GM19239 (cell line): Measurements from ENCODE around the gene CHRNA4.

ENCODE experiments used
- DNase-seq: peaks from one replicate; pipeline ENCODE4 v3.0.0; 2011; ENCODE audit warnings: low spot score; ENCODE audit not compliant: insufficient read length
- FAIRE-seq: peaks from 2 replicates; lab custom pipeline; 2011; peaks lifted over from hg19 to GRCh38; lab: Jason Lieb, UNC

Gene CHRNA4

GRCh38 chr20:63398744-63399514 lies 37.8 kb upstream of the CHRNA4 start:
- no peak for DNase-seq
- FAIRE-seq = no peak

DNA sequence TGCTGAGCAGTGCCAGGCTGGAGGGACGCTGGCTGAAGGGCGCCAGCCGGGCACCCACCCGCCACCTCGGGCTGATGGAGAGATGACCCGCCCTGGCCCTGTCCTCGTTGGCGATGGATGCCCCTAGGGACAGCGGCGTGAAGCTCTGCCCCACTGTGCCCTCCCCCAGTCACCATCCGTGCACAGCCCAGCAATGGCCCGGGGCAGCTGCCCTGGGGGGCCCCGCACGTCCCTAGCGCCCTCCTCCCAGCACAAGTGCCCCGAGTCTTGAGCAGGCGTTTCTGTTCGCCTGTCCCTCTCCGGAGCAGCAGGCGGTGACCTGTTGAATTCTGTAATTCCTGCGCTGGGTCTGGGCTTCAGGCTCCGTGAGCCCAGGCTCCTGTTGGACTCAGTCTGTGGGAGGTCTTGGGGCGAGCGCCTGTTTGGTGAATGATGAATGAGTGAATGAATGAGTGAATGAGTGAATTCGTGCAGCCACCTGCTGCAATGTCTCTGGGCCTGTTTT lies 36.8 kb upstream of the CHRNA4 start:
- DNase-seq (no peak), FAIRE-seq (no peak)

GRCh38 chr20:63397155-63397843 lies 36.1 kb upstream of the CHRNA4 start:
- DNase-seq (no peak), FAIRE-seq (no peak)

DNA sequence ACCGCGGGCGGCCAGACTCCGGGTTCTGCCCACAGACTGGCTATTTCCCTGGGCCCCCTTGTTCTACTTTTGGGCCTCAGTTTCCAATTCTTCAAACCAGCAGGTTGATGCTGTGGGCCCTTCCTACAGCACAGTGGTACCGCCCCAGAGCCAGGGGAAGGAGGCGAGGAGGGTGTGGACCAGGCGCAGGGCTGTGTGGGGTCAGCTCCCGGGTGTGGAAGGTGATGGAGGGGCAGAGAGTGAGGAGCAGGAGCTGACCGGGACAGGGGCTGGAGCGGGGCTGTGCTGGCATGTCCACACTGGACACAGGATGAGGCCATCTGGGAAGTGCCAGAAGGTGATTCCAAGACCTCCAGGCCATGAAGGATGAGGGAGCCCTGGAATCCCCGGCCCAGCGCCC lies 35.2 kb upstream of the CHRNA4 start:
- DNase-seq (no peak), FAIRE-seq (no peak)

GRCh38 chr20:63395723-63396122 lies 34.6 kb upstream of the CHRNA4 start:
- DNase-seq (no peak), FAIRE-seq (no peak)

GRCh38 chr20:63394920-63395455 lies 33.8 kb upstream of the CHRNA4 start:
- DNase-seq (no peak), FAIRE-seq (no peak)

- FAIRE-seq (no peak), DNase-seq (no peak)
These were observed 33.1 kb upstream of the CHRNA4 start for GRCh38 chr20:63394069-63394919.

DNA sequence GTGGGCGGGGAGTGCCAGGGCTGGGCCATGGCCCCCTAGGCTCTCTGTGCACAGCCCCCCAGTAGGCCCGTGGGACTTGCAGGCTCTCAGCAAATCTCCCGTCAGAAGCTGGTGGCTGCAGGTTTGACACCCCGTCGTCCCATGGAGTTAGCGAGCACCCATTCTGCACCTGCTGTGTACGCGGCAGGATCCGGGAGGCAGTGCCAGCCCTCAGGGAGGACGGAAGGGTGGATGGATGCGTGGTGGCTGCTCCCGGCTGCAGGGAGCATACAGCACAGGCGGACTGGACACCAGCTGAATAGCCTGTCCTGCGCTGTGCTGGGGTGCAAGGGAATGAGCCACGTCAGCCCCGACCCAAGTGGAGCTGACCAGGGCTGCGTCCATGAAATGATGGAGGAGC lies 32.4 kb upstream of the CHRNA4 start:
- no peak for FAIRE-seq
- no peak for DNase-seq

DNA sequence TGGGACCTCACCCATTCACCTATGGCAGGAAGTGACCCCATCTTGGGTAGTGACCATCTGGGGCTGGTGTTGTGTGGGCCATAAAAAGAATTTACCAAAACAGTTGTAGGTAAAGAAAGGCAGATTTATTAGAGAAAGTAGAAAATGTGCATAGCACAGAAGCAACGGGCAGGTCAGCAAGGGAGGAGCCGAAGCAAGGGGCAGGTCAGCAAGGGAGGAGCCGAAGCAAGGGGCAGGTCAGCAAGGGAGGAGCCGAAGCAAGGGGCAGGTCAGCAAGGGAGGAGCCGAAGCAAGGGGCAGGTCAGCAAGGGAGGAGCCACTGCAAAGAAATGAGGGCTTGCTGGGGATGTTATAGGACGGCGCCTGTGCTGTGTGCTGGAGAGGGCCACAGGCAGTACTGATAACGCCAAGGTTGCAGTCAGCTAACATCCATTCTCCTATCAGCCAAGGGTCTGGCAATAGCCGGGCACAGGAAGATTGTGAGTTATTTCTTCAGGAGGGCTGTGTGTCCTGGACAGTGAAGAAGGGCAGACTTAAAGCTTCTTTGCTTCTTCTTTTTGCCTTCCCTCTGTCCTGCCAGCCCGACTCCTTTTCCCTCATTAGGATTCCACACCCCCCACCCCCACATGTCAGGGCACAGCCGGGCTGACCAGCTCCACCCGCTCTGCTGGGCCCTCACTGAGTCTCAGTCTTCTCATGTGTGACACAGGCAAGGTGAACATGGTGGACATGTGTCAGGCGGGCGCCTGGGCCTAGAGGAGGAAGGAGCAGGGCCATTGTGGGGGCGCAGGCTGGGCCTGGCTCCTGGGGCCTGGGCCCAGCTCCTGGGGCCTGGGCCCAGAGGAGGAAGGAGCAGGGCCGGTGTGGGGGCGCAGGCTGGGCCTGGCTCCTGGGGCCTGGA lies 31.6 kb upstream of the CHRNA4 start:
- FAIRE-seq = no peak
- no peak for DNase-seq

DNA sequence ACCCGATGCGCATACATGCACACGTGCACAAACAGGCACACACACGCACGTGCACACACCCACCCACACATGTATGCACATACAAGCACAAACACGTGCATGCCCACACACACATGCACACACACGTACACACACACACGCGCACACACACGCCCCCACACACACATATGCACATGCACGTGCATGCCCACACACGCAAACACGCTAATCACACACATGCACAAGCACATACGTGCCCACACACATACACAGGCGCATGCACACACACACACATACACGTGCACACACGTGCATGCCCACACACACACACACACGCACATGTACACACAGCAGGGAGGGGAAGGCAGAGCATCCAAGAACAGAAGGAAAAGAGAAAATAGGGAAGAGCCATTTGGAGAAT lies 26.8 kb upstream of the CHRNA4 start:
- DNase-seq (no peak), FAIRE-seq (no peak)

- no peak for FAIRE-seq
- no peak for DNase-seq
These were observed 26.2 kb upstream of the CHRNA4 start for GRCh38 chr20:63387393-63387792.

DNA sequence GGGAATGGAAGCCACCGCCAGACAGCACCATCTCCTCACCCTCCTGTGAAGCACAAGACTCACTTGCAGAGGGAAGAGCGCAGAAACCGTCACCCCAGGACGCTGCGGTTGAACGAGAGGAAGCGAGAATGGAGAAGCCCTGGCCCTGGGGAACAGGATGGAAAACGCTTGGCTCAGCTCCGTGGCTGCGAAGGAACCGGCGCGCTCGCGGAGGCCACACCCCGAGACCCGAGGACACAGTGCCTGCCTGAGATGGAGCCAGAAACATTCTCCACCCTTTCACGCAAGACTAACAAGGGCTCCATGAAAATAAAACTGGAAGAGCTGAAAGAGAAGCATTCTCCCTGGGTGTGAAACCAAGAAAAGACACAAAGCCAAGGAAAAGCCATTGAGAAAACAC lies 25.3 kb upstream of the CHRNA4 start:
- DNase-seq (no peak), FAIRE-seq (no peak)

GRCh38 chr20:63385819-63386218 lies 24.7 kb upstream of the CHRNA4 start:
- DNase-seq = no peak
- FAIRE-seq = no peak

GRCh38 chr20:63384336-63384735 lies 23.2 kb upstream of the CHRNA4 start:
- FAIRE-seq (no peak), DNase-seq (no peak)

- no peak for FAIRE-seq
These were observed 22.4 kb upstream of the CHRNA4 start for GRCh38 chr20:63383556-63383955.

DNA sequence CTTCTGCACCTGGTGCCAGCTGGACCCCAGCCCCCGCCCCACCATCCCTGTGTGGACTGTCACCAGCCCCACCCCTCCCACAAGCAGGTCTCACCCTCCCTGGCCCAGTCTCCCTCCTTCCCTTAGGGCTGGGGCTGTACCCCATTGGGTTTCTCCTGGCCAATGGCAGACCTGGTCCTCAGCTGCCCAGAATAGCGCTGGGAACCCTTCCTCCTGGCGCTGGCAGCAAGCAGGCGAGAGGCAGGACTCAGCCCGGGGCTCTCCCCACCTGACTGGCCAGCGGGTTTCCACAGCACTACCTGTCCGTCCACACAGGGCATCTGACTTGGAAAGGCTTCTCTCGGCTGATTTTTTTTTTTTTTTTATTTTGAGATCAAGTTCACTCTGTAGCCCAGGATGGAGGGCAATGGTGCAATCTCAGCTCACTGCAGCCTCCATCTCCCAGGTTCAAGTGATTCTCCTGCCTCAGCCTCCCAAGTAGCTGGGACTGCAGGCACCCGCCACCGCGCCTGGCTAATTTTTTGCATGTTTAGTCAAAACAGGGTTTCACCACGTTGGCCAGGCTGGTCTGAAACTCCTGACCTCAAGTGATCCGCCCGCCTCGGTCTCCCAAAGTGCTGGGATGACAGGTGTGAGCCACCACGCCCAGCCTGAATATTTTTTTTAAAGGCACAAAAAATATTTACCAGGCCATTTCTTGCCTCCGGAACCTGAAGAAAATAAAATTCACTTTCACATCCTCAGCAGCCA lies 21.6 kb upstream of the CHRNA4 start:
- FAIRE-seq (no peak), DNase-seq (no peak)

More at GRCh38 chr20:63383556-63383955, 22.4 kb upstream of the CHRNA4 start:
- no peak for DNase-seq

DNA sequence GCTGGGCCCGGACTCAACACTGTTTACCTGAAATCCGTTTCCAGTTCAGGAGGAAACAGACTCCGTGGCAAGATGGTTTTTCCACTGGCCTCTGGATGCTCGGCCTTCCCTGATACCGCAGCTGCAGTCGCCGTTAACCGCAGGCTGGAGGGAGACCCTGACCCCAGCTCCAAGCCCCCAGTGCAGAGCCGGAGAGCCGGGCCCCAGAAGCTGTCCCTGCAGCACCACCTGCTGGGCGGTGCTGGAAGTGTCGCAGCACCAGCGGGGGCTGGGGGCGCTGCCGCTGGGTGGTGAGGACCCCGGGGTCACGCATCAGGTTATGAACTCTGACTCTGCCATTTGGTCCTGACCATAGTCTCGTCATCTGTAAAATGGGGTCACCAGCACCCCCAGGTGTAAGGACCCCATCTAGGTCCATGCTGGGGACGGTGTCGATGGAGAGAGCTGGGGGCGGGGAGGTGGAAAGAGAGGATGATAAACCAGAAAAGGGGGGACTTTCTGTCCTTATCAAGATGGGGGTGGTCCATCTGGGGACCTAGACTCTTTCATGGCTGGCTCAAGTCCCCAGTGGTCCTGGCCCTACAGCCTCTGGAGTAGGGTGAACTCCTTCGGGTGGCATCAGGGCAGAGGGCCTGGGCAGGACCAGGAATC lies 20.8 kb upstream of the CHRNA4 start:
- DNase-seq = peak; percentile 76
- FAIRE-seq = no peak

GRCh38 chr20:63380346-63380870 lies 19.3 kb upstream of the CHRNA4 start:
- DNase-seq (no peak), FAIRE-seq (no peak)
